Measurements from ENCODE around the gene H2AZ1. TPM values are rescaled to one million over a fixed set of nuclear protein-coding genes. Genes with fewer than 3 reads are reported as not detected.

H2AZ1 gene
- total and polyA plus RNA-seq, 3 donors from 2014 or later, result 73.0 to 260 (median 91.5) TPM

DNA sequence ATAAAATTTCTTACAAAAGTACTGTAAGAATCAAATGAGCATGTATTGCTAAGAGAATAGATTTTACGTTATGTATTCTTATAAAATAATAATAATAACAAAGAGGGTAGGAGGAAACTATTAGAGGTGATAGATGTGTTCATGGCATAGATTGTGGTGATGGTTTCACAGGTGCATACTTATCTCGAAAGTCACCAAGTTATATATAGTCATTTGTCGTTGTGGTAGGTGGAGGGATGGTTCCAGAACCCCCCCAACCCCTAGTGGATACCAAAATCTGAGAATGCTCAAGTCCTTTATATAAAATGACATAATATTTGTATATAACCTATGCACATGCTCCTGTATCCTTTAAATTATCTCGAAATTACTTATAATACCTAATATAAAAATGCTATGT, 36.7 kb upstream of the H2AZ1 start:
- H3K36me3 ChIP-seq (ENCODE audit: low read depth, missing control alignments), result no peaks in the 10 kb centered on the region
- WGBS, 2 donors, result 85 to 90% methylated on average over 4 of the region's 4 CpGs

DNA sequence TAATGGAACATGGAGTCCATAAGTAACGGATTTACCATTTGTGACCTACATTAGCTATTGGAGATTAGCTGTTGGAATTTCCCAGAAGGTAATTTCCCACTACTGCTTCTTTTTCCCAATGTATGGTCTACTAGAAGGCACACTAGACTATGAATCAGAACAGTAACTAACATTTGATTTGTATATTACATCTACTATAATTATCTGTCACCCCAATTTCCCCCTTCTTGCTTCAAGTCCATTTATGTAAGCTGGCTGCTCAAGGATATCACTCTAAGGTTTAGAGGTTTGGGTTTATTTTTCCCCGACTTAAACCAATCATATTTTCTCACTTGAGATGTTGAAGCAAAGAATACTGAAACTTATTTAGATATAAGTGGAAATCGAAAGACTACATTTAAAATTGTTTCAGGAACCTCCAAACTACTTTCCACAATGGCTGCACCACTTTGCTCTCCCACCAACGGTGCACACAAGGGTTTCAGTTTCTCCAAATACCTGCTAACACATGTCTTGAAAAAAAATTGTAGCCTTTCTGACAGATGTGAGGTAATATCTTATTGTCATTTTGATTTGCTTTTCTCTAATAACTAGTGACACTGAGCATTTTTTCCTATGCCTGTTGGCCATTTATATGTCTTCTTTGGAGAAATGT, 33.3 kb upstream of the H2AZ1 start:
- Histone ChIP-seq H3K27me3 (no peaks in the 10 kb centered on the region), H3K27ac (no peak overlapping the region), H3K36me3 (ENCODE audit: low read depth, missing control alignments) (no peaks in the 10 kb centered on the region), H3K4me3 (no peak overlapping the region), H3K4me1 (no peaks in the 10 kb centered on the region), H3K9me3 (no peaks in the 10 kb centered on the region)
- intact Hi-C loops (cut with DNase I; ENCODE audit: low total_unique reads), result no loop called here
- 83 to 88% methylated on average over 4 of the region's 4 CpGs for WGBS, 2 donors
- no peak for DNase-seq
- TF ChIP-seq POLR2A (IDR thresholded peaks at IDR 0.05), result no peak
- TF ChIP-seq, protein P1, sequence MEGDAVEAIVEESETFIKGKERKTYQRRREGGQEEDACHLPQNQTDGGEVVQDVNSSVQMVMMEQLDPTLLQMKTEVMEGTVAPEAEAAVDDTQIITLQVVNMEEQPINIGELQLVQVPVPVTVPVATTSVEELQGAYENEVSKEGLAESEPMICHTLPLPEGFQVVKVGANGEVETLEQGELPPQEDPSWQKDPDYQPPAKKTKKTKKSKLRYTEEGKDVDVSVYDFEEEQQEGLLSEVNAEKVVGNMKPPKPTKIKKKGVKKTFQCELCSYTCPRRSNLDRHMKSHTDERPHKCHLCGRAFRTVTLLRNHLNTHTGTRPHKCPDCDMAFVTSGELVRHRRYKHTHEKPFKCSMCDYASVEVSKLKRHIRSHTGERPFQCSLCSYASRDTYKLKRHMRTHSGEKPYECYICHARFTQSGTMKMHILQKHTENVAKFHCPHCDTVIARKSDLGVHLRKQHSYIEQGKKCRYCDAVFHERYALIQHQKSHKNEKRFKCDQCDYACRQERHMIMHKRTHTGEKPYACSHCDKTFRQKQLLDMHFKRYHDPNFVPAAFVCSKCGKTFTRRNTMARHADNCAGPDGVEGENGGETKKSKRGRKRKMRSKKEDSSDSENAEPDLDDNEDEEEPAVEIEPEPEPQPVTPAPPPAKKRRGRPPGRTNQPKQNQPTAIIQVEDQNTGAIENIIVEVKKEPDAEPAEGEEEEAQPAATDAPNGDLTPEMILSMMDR (IDR thresholded peaks at IDR 0.05), result no peak

More for the DNA sequence above, 36.7 kb upstream of the H2AZ1 start:
- no peak for DNase-seq
- intact Hi-C loops (cut with DNase I; ENCODE audit: low total_unique reads), result no loop called here
- Histone ChIP-seq H3K27me3 (no peaks in the 10 kb centered on the region), H3K4me3 (no peak overlapping the region), H3K9me3 (no peaks in the 10 kb centered on the region), H3K27ac (no peak overlapping the region), H3K4me1 (no peaks in the 10 kb centered on the region)
- no peak for TF ChIP-seq POLR2A (IDR thresholded peaks at IDR 0.05)
- TF ChIP-seq, protein P1 (IDR thresholded peaks at IDR 0.05), result no peak

DNA sequence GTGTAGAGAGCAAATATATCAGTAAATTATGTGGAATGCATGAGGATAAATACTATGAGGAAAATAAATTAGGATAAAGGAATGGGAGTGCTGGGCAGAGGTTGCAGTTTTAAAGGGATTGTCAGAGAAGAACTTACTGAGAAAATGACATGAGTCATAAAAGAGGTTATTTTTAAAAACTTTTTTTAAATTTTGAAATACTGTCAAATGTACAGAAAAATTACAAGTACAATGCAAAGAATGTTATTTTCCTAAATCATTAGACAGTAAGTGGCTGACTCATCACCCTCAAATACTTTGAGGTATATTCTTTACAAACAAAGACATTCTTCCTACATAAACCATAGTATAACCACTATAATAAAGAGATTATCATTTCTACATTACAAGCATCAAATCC, 29.8 kb upstream of the H2AZ1 start:
- no peaks in the 10 kb centered on the region for H3K9me3 ChIP-seq
- no peak overlapping the region for H3K4me3 ChIP-seq
- no peaks in the 10 kb centered on the region for H3K27me3 ChIP-seq
- intact Hi-C loops (cut with DNase I; ENCODE audit: low total_unique reads), result no loop called here
- no peaks in the 10 kb centered on the region for H3K4me1 ChIP-seq
- TF ChIP-seq POLR2A (IDR thresholded peaks at IDR 0.05), result no peak
- TF ChIP-seq, protein P1 (IDR thresholded peaks at IDR 0.05), result no peak
- DNase-seq, result no peak
- H3K36me3 ChIP-seq (ENCODE audit: low read depth, missing control alignments), result no peaks in the 10 kb centered on the region
- H3K27ac ChIP-seq, result no peak overlapping the region

GRCh38 chr4:99971453-99972111, 21.5 kb upstream of the H2AZ1 start:
- H3K4me1 ChIP-seq, result no peaks in the 10 kb centered on the region
- DNase-seq, result no peak
- H3K36me3 ChIP-seq (ENCODE audit: low read depth, missing control alignments), result no peaks in the 10 kb centered on the region
- intact Hi-C loops (cut with DNase I; ENCODE audit: low total_unique reads), result no loop called here
- no peak overlapping the region for H3K27ac ChIP-seq
- H3K4me3 ChIP-seq, result no peak overlapping the region
- TF ChIP-seq, protein P1 (IDR thresholded peaks at IDR 0.05), result no peak
- TF ChIP-seq POLR2A (IDR thresholded peaks at IDR 0.05), result no peak
- H3K9me3 ChIP-seq, result no peaks in the 10 kb centered on the region
- WGBS, 2 donors, result 93 to 94% methylated on average over 7 to 12 of the region's 12 CpGs
- H3K27me3 ChIP-seq, result no peaks in the 10 kb centered on the region

GRCh38 chr4:99968330-99968729, 18.3 kb upstream of the H2AZ1 start:
- Histone ChIP-seq H3K9me3 (no peaks in the 10 kb centered on the region), H3K4me3 (no peak overlapping the region), H3K27me3 (no peaks in the 10 kb centered on the region), H3K36me3 (ENCODE audit: low read depth, missing control alignments) (no peaks in the 10 kb centered on the region), H3K27ac (no peak overlapping the region), H3K4me1 (no peaks in the 10 kb centered on the region)
- intact Hi-C loops (cut with DNase I; ENCODE audit: low total_unique reads), result no loop called here
- 71 to 75% methylated on average over 1 of the region's 1 CpG for whole genome bisulfite sequencing, 2 donors
- TF ChIP-seq, protein P1 (IDR thresholded peaks at IDR 0.05), result no peak
- no peak for TF ChIP-seq POLR2A (IDR thresholded peaks at IDR 0.05)
- no peak for DNase-seq

Measured in testis (tissue), 3 donors.